Measurements from ENCODE around the gene ZNF318. TPM values are rescaled to one million over a fixed set of nuclear protein-coding genes. Genes with fewer than 3 reads are reported as not detected.
"Not testable (repeated sequence)": the region's sequence is repeated elsewhere in the genome, so short reads cannot be mapped to it uniquely, and the experiment has no call there.

Gene ZNF318
- total RNA-seq, result 18.7 to 23.6 TPM (median 19.8 TPM) in 3 replicates
- long read RNA-seq, full-length matches to known transcripts, result 1 of 11 reads
- long read RNA-seq, partial matches to known transcripts, result 6 of 11 reads
- long read RNA-seq, other reads (novel, unspliced or antisense), result 4 of 11 reads

- DNase-seq (ENCODE audit: low spot score), result peak; percentile 99
- Mint-ChIP-seq H3K9me3 (ENCODE audit: low read depth) (no peaks in the 10 kb centered on the region), H3K4me1 (ENCODE audit: low read depth) (peaks cover 32% of the 10 kb centered on the region), H3K27ac (ENCODE audit: unreplicated experiment) (peak within 1 kb of the TSS; percentile 89), H3K4me3 (ENCODE audit: unreplicated experiment) (peak within 1 kb of the TSS; percentile 82), H3K36me3 (ENCODE audit: low read depth) (peaks cover 7% of the 10 kb centered on the region), H3K27me3 (ENCODE audit: low read depth) (no peaks in the 10 kb centered on the region)
- no peak for TF ChIP-seq CTCF (IDR thresholded peaks at IDR 0.05)
These were observed at the start of gene ZNF318 for GRCh38 chr6:43369174-43370002. TSS of gene ZNF318 (minus strand) at chr6:43369647. CDS start at chr6:43369365, 282 bp downstream.

- Mint-ChIP-seq H3K9me3 (ENCODE audit: low read depth) (no peaks in the 10 kb centered on the region), H3K27ac (ENCODE audit: unreplicated experiment) (no peak overlapping the region), H3K27me3 (ENCODE audit: low read depth) (peaks cover 28% of the 10 kb centered on the region), H3K36me3 (ENCODE audit: low read depth) (no peaks in the 10 kb centered on the region), H3K4me3 (ENCODE audit: unreplicated experiment) (no peak overlapping the region), H3K4me1 (ENCODE audit: low read depth) (no peaks in the 10 kb centered on the region)
- no peak for DNase-seq (ENCODE audit: low spot score)
- no peak for TF ChIP-seq CTCF (IDR thresholded peaks at IDR 0.05)
These were observed 47.5 kb upstream of the ZNF318 start for GRCh38 chr6:43416935-43417334.

GRCh38 chr6:43415275-43415674, 45.8 kb upstream of the ZNF318 start:
- H3K27me3 Mint-ChIP-seq (ENCODE audit: low read depth), result peaks cover 30% of the 10 kb centered on the region
- not testable (repeated sequence) for H3K4me3 Mint-ChIP-seq (ENCODE audit: unreplicated experiment); H3K4me1 Mint-ChIP-seq (ENCODE audit: low read depth); DNase-seq (ENCODE audit: low spot score); H3K27ac Mint-ChIP-seq (ENCODE audit: unreplicated experiment); H3K36me3 Mint-ChIP-seq (ENCODE audit: low read depth); H3K9me3 Mint-ChIP-seq (ENCODE audit: low read depth)

- H3K9me3 Mint-ChIP-seq (ENCODE audit: low read depth), result no peaks in the 10 kb centered on the region
- H3K4me1 Mint-ChIP-seq (ENCODE audit: low read depth), result no peaks in the 10 kb centered on the region
- DNase-seq (ENCODE audit: low spot score), result no peak
- peaks cover 31% of the 10 kb centered on the region for H3K27me3 Mint-ChIP-seq (ENCODE audit: low read depth)
- no peak for TF ChIP-seq CTCF (IDR thresholded peaks at IDR 0.05)
- H3K36me3 Mint-ChIP-seq (ENCODE audit: low read depth), result peaks cover 1% of the 10 kb centered on the region
- H3K4me3 Mint-ChIP-seq (ENCODE audit: unreplicated experiment), result no peak overlapping the region
- H3K27ac Mint-ChIP-seq (ENCODE audit: unreplicated experiment), result no peak overlapping the region
These were observed 43.6 kb upstream of the ZNF318 start for GRCh38 chr6:43413002-43413401.

- Mint-ChIP-seq H3K4me1 (ENCODE audit: low read depth) (no peaks in the 10 kb centered on the region), H3K9me3 (ENCODE audit: low read depth) (no peaks in the 10 kb centered on the region), H3K27ac (ENCODE audit: unreplicated experiment) (no peak overlapping the region), H3K27me3 (ENCODE audit: low read depth) (peaks cover 29% of the 10 kb centered on the region), H3K36me3 (ENCODE audit: low read depth) (peaks cover 1% of the 10 kb centered on the region), H3K4me3 (ENCODE audit: unreplicated experiment) (no peak overlapping the region)
- DNase-seq (ENCODE audit: low spot score), result no peak
- no peak for TF ChIP-seq CTCF (IDR thresholded peaks at IDR 0.05)
These were observed 43.1 kb upstream of the ZNF318 start for GRCh38 chr6:43412541-43412940.

- not testable (repeated sequence) for H3K9me3 Mint-ChIP-seq (ENCODE audit: low read depth); H3K27ac Mint-ChIP-seq (ENCODE audit: unreplicated experiment)
These were observed 41.3 kb upstream of the ZNF318 start for GRCh38 chr6:43410776-43411175.

More at GRCh38 chr6:43410776-43411175, 41.3 kb upstream of the ZNF318 start:
- H3K27me3 Mint-ChIP-seq (ENCODE audit: low read depth), result peaks cover 24% of the 10 kb centered on the region
- H3K4me1 Mint-ChIP-seq (ENCODE audit: low read depth); DNase-seq (ENCODE audit: low spot score); H3K4me3 Mint-ChIP-seq (ENCODE audit: unreplicated experiment); H3K36me3 Mint-ChIP-seq (ENCODE audit: low read depth): not testable (repeated sequence)

Measured in chondrocyte (in vitro differentiated cells).